ENCODE data around the gene SYNRG. TPM values are rescaled to one million over a fixed set of nuclear protein-coding genes. Genes with fewer than 3 reads are reported as not detected.
"Not testable (repeated sequence)": the region's sequence is repeated elsewhere in the genome, so short reads cannot be mapped to it uniquely, and the experiment has no call there.

SYNRG gene
- total RNA-seq, 1 experiment from 2014 or later, result 9.7 TPM

GRCh38 chr17:37513711-37514110 is 95.5 kb downstream of the SYNRG start:
- no peaks in the 10 kb centered on the region for H3K27me3 ChIP-seq (ENCODE audit: low read length)
- no peak overlapping the region for H3K27ac ChIP-seq (ENCODE audit: low read length)
- no peak overlapping the region for H3K9ac ChIP-seq (ENCODE audit: low read length)
- H4K20me1 ChIP-seq (ENCODE audit: low read length), result peaks cover 8% of the 10 kb centered on the region; the same call in 1 of the 2 replicates
- CTCF ChIA-PET, result no interaction called here
- H3K4me3 ChIP-seq (ENCODE audit: low read length), result no peak overlapping the region
- H2AFZ ChIP-seq (ENCODE audit: low read length), result no peak overlapping the region
- H3K36me3 ChIP-seq (ENCODE audit: low read depth, low read length), result no peaks in the 10 kb centered on the region; the same call in 1 of the 2 replicates
- no TSS peak for BruUV-seq (replicated peaks)
- no peaks in the 10 kb centered on the region for H3K4me1 ChIP-seq (ENCODE audit: insufficient read depth, low read length)
- intact Hi-C loops (cut with micrococcal nuclease), result no loop called here
- POLR2A ChIA-PET (ENCODE audit: unreplicated experiment), result no interaction called here
- TF ChIP-seq EZH2phosphoT487 (IDR thresholded peaks at IDR 0.05; ENCODE audit: borderline replicate concordance, low read length) (no peak), CTCF (conservative IDR thresholded peaks at IDR 0.05; ENCODE audit: low read depth, low read length) (no peak), EZH2 (IDR thresholded peaks at IDR 0.05; ENCODE audit: low read length, unreplicated experiment) (no peak)
- H3K9me3 ChIP-seq (ENCODE audit: low read length), result no peaks in the 10 kb centered on the region
- H3K4me2 ChIP-seq (ENCODE audit: low read length), result no peak overlapping the region
- no peaks in the 10 kb centered on the region for H3F3A ChIP-seq (ENCODE audit: low read length, unreplicated experiment)
- peaks cover 22% of the 10 kb centered on the region for H3K79me2 ChIP-seq (ENCODE audit: low read length)
- ATAC-seq (no peak), DNase-seq (no peak)
- H3K9me2 ChIP-seq (replicated peaks; ENCODE audit: low read length), result no peaks in the 10 kb centered on the region

GRCh38 chr17:37512442-37513068 is 96.7 kb downstream of the SYNRG start:
- POLR2A ChIA-PET (ENCODE audit: unreplicated experiment), result no interaction called here
- Histone ChIP-seq H3K4me3 (ENCODE audit: low read length) (no peak overlapping the region), H3K79me2 (ENCODE audit: low read length) (peaks cover 30% of the 10 kb centered on the region), H2AFZ (ENCODE audit: low read length) (no peak overlapping the region), H3K27me3 (ENCODE audit: low read length) (no peaks in the 10 kb centered on the region), H3K9me2 (replicated peaks; ENCODE audit: low read length) (no peaks in the 10 kb centered on the region), H3K27ac (ENCODE audit: low read length) (no peak overlapping the region), H3F3A (ENCODE audit: low read length, unreplicated experiment) (no peaks in the 10 kb centered on the region), H4K20me1 (ENCODE audit: low read length) (peaks cover 8% of the 10 kb centered on the region; the same call in 1 of the 2 replicates), H3K9ac (ENCODE audit: low read length) (no peak overlapping the region), H3K36me3 (ENCODE audit: low read depth, low read length) (no peaks in the 10 kb centered on the region; the same call in 1 of the 2 replicates), H3K9me3 (ENCODE audit: low read length) (no peaks in the 10 kb centered on the region), H3K4me1 (ENCODE audit: insufficient read depth, low read length) (no peaks in the 10 kb centered on the region), H3K4me2 (ENCODE audit: low read length) (no peak overlapping the region)
- DNase-seq (no peak), ATAC-seq (no peak)
- CTCF ChIA-PET, result no interaction called here
- intact Hi-C loops (cut with micrococcal nuclease), result no loop called here
- no TSS peak for BruUV-seq (replicated peaks)
- no peak for TF ChIP-seq CTCF (conservative IDR thresholded peaks at IDR 0.05; ENCODE audit: low read depth, low read length)
- TF ChIP-seq EZH2 (IDR thresholded peaks at IDR 0.05; ENCODE audit: low read length, unreplicated experiment), result no peak
- TF ChIP-seq EZH2phosphoT487 (IDR thresholded peaks at IDR 0.05; ENCODE audit: borderline replicate concordance, low read length), result no peak

- BruUV-seq (replicated peaks); H3K36me3 ChIP-seq (ENCODE audit: low read depth, low read length); H3K9me2 ChIP-seq (replicated peaks; ENCODE audit: low read length); H3K27ac ChIP-seq (ENCODE audit: low read length); DNase-seq; H3K27me3 ChIP-seq (ENCODE audit: low read length); H3K4me3 ChIP-seq (ENCODE audit: low read length); H3K4me1 ChIP-seq (ENCODE audit: insufficient read depth, low read length); H3K4me2 ChIP-seq (ENCODE audit: low read length); CTCF ChIA-PET; ATAC-seq; H2AFZ ChIP-seq (ENCODE audit: low read length); H3K9ac ChIP-seq (ENCODE audit: low read length); H3K9me3 ChIP-seq (ENCODE audit: low read length); H4K20me1 ChIP-seq (ENCODE audit: low read length); POLR2A ChIA-PET (ENCODE audit: unreplicated experiment); H3F3A ChIP-seq (ENCODE audit: low read length, unreplicated experiment); intact Hi-C loops (cut with micrococcal nuclease): not testable (repeated sequence)
- peaks cover 39% of the 10 kb centered on the region for H3K79me2 ChIP-seq (ENCODE audit: low read length)
Measured at GRCh38 chr17:37511642-37512041, 97.6 kb downstream of the SYNRG start.
